ENCODE measurements around the gene TMEM150C.

DNA sequence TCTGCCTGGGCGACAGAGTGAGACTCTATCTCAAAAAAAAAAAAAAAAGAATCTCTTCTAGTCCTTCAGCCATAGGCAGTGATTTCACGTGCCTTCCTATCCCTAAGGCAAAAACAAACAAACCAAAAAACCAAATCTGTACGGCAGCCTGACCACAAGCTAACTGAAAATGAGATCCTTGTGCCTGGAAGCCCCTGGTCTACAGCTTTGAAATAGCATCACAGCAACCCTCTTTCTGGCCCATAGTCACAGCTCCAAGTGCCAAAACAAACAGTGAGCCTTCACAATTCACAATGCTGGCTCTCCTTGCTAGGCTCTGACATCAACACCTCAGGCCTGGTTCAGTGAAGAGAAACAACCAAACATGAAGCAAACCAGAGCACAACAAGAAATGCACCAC, 46.1 kb downstream of the TMEM150C start:
- TF ChIP-seq, protein P1, sequence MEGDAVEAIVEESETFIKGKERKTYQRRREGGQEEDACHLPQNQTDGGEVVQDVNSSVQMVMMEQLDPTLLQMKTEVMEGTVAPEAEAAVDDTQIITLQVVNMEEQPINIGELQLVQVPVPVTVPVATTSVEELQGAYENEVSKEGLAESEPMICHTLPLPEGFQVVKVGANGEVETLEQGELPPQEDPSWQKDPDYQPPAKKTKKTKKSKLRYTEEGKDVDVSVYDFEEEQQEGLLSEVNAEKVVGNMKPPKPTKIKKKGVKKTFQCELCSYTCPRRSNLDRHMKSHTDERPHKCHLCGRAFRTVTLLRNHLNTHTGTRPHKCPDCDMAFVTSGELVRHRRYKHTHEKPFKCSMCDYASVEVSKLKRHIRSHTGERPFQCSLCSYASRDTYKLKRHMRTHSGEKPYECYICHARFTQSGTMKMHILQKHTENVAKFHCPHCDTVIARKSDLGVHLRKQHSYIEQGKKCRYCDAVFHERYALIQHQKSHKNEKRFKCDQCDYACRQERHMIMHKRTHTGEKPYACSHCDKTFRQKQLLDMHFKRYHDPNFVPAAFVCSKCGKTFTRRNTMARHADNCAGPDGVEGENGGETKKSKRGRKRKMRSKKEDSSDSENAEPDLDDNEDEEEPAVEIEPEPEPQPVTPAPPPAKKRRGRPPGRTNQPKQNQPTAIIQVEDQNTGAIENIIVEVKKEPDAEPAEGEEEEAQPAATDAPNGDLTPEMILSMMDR (conservative IDR thresholded peaks at IDR 0.05; ENCODE audit: low read length), result no peak
- TF ChIP-seq EZH2phosphoT487 (IDR thresholded peaks at IDR 0.05; ENCODE audit: borderline replicate concordance), result no peak

Measured in Loucy (cell line).